HG03064 (cell line): ENCODE results near the gene CDK5RAP3.

Experiments used
- ATAC-seq: cut with Tn5 transposase; IDR thresholded peaks from one replicate; pipeline ENCODE4 v1.9.1; 2021; ENCODE audit warnings: low read depth; ENCODE audit not compliant: unreplicated experiment

CDK5RAP3 gene

DNA sequence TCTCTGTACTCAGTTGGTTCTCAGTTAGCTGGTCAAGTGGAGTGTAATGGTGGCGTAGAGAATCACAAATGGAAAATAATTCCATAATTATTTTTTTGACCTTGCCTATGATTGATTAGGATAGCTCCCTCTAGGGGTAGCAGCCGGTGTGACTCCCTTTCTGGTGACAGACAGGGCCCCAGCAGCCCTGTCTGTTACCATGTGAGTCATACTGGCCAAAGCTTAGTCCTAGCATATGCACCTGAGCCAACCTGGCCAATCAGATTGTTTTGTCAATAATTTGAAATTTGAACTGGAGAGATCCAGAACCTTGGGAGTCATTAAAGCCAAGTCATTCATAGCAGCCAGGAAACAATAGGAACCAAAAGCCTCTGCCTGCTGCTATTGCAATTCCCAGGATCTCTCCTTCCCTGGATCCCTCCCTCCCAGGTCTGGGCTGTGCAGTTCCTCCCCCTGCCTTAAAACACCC, 23.9 kb upstream of the CDK5RAP3 start:
- no peak for ATAC-seq

DNA sequence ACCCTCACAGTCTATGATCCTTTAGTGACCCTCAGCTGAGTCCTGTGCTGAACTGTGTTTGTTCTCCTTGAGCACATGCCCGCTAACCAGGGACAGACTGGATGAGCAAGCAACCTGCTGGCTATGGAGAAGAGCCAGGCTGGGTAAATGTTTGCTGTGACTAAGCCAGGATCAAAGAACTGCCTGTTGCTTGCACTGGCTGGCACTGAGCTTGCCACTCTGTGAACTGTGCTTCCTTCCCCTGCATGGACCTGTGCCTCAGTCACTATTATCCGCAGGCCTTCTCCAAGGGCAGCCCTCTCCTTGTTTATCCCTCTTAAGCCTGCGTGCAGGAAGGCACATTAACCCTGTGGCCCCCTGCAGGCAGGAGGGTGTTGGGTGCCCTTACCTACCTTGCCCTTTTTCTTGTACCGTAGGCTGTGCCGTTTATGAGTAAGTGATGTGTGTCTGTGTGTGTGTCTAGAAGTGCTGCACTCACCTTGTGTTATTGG, 22.2 kb upstream of the CDK5RAP3 start:
- ATAC-seq: no peak

DNA sequence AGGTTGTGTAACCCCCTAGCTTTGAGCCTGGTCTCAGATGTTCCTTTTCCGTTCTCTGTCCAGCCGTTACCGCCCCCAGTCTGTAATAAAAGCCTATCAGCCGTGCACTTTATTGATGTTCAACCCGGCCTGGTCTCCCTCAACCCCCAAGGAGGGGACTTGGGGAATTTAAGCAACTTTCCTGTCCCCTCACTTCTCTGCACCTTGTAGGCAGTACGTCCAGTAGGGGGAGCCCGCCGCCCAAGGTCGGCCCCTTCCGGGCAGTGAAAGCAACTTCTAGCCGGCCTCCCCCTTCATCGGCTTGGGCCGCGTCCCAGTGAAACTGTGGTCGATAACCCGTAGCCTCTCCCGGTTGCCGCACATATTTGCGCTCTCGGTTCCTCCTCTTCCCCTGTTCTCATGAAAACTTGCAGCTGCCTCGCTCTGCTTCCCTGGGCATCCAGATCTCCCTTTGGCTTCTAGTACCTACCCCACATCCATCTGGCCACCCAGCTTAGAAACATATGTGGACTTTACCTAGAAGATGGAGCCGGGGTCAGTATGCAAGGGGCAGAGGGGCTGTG, 21.6 kb upstream of the CDK5RAP3 start:
- peak; percentile 60 for ATAC-seq

DNA sequence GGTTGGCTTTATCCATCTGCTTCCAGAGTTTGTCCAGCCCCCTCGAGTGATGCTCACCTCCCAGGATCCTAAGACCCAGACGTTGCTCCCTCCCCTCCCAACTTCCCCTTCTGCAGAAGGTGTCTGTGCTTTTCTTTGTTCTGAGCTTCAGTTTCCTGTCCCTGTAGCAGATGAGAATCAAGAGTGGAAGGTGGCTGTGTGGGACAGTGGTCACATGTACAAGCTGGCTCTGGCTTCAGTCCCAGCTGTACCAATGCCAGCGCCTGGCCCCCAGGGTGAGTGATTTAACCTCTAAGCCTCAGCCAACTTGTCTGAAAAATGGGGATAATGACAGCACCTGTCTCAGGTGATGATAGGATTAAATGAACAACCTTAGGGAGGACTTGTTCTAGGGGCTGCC, 21.0 kb upstream of the CDK5RAP3 start:
- no peak for ATAC-seq

DNA sequence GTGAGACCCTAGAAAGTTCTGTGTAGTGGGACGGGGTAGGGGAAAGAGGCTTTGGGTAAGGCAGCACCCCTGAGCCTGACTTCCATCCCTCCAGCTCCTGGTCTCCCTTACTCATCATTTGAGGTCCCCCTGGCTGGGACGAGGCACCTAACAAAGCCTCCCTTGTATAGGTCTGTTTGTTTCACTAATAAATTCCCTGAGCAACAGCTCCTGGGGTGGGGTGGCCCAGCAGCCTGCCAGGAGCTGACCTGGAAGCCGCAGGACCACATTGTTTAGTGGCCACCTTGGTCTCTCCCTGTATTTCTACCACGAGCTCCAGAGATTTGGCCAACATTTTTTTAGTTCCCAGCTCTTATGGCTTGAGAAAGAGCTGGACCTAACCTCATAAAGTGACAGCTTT, 20.5 kb upstream of the CDK5RAP3 start:
- ATAC-seq: no peak

DNA sequence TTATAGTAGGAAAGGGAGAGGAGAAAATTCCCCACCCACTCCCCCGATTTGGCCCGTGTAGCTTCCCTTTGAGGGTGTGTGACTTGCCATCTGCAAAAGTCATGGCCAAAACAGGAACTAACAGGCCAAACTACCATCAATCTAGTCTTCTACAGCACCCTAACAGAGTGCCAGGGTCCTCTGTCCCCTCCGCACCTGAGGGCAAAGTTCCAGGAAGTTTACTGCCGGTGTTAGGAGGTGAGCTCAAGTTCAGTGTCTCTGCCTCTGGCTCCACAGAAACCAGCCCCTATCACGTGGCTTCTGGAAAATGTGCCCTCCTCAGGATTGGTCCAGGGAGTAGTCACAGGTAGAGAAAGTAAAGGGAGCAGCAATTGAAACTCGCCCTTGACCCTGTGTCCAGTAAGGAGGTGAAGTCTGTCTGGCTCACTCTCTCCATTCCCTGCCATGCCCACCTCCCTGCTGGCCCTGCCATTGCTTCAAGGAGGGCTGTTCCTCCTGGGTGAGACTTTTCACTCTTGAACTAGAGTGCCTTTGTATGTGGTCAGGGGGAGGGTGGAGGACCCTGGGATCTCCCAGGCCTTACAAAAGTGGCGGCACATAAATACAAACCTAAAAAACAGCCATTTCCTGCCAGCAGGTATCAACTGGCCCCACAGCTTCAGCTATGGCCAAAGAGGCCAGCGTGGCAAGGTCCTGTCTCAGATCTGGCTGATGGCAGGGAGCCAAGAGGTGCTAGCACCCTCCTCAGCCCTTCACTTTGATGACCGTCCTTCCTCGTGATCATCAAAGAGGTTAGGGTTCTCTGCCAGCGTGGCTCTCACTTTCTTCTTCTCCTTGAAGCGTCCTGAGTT, 18.5 kb upstream of the CDK5RAP3 start:
- no peak for ATAC-seq

DNA sequence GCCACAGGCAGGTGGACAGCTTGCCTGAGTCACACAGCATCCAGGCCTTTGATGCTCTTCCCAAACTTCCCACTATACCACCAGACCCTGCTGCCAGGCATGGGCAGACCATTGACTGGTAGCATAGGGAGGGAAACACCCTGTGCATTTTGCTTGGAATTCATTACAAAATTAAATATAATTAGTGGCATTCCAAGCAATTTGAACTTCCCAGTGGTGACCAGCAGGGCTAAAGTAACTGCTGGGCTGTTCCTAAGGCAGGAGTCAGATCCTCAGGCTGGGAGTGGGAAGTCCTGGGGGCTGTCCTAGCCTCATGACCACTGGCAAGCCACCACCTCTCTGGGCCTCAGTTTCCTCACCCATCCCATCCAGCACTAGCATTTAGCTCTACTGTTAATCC, 17.0 kb upstream of the CDK5RAP3 start:
- ATAC-seq: no peak

DNA sequence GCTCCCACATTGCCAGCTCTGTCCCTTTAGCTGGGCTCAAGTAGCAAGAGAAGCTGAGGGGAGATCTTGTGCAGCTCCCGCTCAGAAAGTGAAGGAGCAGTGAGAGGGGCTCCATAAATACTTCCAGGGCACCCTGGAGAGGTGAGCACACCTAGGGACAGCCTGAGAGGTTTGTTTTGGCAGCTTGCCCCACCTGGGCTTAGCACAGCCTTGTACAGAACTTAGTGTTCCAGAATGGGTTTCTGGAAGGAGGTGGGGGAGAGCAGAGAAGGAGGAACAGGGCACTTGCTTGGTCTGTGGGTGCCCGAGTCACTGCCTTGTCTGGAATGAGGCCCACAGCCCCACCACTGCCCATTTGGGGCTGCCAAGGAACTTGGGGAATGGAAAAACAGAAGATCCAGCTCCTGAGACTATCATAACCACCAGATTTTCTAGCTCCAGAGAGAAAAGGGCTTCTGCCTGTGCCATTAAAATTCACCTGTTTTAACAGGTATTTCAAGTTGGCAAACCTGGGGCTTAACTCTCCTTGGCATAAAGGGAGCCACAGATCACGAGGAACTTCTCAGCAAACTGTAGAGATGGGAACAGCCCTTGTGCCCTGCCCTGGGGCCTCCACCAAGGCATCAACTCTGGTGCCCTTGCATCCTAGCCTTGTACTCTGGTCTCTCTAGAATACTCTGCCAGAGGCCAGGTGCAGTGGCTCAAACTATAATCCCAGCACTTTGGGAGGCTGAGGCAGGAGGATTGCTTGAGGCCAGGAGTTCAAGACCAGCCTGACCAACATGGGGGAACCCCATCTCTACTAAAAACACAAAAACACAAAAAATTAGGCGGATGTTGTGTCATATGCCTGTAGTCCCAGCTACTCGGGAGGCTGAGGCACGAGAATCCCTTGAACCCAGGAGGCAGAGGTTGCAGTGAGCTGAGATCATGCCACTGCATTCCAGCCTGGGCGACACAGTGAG, 15.1 kb upstream of the CDK5RAP3 start:
- no peak for ATAC-seq

DNA sequence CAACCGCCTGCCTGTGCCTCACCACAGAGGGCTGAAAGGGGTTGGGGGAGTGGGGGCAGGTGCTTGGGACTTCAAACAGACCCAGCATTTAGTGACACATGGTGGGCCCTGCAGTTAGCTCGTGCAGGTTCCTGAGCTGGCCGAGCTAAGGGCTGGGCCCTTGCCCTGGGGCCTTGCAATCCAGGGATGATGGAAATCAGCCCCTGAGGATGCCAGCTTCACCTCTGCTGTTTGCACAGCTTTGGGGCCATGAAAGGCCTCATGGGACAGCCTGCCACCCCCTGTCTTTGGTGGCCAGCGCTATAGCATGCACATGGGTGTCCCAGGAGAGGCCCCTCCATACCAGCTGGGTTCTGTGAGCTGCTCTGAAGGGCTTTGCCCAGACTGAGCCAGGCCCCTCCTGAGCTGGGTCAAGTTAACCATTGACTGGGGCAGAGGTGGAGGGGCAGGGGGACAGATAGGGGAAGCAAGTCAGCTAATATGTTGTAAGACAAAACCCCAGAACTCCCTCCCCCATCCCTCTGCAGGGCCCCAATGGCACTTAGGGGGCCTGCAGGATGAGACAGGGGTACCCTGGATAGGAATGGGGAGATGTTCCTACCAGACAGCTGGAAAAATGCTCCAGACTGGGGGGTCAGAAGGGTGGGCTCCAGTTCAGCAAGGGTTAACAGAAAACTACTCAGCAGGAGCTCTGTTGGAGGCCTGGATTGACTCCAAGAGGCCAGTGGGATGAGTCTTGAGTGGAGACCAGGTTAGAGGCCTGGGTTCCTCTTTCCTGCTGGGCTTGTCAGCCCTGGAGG, 13.9 kb upstream of the CDK5RAP3 start:
- ATAC-seq: no peak

DNA sequence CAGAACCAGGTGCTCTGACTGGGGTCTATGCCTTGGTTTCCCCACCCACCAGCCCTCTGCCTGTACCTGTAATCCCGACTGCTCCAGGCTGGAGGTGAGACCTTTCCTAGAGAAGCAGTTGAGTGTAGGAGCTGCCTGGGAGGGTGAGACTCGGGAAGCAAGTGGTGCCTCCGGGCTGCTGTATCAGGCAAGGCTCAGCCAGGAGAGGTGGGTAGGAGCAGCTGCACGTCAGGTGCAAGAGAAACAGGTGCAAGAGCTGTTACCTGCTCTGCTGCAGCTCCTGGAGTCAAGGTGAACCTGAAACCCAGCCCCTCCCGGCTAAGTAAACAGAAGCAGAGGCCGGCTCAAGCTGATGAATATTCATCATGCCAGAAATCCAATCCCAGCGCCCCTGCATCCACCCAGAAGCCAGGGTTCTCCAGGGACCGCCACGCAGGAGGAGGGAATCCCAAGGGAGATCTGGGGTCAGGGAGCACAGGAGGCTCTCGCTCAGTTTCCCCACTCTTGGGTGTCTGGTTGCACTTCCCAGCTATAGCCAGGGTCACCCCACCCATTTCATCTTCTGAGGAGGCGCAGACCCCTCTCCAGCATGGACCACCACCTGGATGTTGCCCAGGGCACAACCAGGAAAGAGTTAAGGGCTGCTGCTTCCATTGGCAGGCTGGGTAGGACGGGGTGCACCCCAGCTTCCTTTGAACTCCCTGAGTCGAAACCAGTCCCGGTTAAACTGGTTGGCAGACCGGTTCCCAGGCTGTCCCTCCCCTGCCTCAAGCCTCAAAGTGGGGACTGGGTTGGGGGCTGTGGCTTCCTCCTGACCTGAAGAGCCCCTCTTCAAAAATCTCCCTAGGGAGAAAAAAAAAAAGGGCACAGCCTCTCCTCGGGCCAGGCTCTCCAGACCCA, 13.1 kb upstream of the CDK5RAP3 start, which contains the start of gene PRR15L:
PRR15L (minus strand) TSS at position 293 of the 900 bp plus-strand sequence. CDS start 4,649 bp downstream, outside the sequence.
- no peak for ATAC-seq

DNA sequence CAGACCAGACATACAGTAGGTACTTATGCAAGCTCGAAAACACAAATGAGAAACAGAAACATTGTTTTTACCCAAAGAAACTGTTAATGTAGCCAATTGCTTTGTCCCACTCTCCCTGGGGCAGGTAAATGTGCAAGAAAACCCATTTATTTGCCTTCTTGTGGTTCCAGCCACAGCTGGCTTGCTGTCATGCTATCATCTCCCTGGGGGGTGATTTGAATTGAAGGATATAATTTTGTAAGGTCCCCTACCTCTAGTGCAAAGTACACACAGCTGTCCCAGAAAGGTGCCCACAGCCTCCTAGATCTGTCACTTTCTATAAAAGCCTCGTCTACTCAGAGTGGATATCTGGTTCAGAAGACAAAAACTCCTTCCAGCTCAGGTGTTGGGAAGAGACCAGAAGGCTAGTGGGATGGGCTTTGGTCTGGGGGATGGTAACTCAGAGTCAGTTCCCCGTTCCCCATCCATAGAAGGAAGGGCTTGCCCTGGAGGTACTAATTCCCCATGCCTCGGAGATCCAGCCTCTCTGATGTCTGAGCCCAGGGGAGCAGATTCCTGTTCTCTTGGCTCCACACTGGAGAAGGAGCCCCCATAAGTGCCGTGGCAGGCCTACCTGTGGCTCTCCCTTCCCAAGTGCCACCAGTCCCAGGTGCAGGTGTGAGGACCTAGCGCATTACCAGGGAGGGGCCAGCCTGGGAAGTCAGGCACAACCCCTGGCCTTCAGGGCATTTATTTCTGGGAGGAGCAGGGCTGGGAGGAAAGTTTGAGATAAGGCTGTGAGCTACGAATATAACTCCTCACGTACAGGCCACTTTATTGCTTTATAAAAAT, 10.9 kb upstream of the CDK5RAP3 start:
- no peak for ATAC-seq

DNA sequence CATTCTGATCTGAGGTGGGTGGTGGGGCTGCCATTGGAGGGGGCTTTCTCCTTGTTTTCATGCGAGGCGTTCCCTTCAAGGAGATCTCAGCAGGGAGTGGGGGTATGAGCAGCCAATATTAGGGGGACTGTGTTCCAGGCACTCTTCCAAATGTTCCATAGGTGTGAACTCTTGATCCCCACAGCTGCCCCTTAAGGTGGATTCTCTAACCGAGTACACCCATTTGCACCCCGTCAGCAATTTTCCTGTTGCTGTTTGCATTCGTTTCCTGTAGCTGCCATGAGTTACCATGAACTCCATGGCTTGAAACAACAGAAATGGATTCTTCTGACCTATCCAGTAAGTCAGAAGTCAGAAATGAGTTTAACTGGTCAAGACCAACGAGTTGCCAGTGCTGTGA, 9.5 kb upstream of the CDK5RAP3 start:
- no peak for ATAC-seq

DNA sequence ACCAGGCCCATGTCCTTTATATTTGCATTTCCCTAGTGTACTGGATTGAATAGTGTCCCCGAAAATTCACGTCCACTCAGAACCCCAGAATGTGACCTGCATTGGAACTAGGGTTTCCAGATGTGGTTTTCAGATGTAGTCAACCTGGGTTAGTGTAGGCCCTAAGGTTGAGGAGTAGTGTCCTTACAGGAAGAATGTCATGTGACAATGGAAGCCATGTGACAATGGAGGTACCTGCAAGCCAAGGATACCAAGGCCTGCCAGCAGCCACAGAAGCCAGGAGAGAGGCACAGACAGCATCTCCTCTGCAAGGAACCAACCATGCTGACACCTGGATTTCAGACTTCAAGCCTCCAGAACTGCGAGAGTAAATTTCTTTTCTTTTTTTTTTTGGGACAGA, 8.0 kb upstream of the CDK5RAP3 start:
- no peak for ATAC-seq

DNA sequence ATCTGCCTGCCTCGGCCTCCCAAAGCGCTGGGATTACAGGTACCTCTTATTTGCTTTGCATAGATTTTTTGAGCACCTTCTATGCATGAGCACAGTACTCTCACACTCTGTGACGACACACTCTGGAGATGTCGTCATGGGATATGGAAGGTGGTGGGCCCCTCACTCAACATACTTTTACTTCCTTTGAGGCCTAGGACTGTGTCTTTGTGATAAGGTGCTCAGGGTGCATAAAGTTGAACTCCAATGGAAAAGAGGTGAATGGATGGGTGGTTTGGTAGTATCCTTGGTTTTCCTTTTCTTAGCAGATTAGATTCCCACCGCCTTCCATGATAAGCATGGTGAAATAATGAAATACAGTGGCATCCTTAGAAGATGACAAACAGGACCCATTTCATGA, 6.1 kb upstream of the CDK5RAP3 start:
- no peak for ATAC-seq

DNA sequence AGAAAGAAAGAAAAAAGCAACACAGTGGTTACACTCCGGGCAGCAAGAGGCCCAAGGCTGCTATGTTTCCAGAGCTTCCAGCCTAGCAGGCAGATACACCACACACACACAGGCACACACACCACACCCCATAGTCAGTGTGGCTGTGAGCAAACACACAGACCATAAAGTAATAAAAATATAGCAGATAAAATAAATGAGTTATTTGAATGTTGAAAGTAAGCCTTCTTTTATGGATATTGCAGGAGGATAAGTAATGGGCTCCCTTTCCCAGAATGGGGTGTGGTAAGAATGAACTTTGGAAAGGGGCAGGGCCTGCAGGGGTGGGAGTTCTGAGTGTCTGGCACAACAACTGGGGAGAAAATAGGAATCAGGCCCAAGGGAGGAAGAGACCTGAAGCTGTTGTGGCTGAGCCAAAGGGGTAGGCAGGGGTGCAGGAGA, 4.8 kb upstream of the CDK5RAP3 start:
- ATAC-seq: no peak

DNA sequence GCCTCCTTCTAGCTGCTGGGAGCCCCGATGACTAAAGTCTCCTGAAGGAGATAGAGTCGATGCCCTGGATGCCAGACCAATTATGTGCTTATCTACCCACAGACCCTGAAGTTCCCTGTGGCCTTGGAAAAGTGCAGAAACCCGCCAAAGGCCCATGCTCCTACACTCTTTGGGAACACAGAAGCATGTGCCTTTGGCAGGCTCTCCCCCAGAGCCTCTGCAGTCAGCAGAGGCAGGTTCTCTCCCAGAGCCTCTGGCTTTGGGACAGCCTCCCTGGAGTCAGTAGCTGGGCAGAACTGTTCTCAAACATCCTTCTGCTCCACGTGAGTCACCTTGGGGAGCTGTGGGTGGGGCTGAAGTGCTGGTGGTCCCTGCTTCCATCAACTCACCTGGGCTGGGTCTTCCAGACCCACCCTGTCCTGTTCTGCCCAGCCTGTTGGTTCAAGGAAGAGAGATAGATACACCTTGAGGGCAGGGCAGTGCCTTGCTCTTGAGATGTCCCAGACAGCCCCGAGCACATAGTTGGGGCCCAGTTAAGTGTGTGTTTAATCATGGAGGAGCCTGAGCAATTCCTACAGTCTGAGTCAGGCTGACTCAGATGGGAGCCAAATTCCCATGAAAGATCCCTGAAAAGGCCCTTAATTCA, 3.2 kb upstream of the CDK5RAP3 start:
- no peak for ATAC-seq

DNA sequence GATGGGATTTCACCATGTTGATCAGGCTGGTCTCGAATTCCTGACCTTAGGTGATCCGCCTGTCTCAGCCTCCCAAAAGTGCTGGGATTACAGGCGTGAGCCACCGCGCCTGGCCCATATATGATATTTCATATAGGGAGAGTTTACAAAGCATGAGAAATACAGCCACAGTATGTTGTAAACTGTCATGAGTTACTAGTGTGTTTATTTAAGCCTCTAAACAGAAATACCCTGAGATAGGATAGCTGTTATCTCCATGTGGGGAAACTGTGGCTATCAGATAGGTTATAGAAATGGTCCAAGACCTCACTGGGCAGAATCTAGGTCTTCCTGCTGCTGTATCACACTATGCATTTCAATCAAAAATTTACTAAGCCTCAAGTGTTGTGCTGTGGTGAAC, 2.1 kb upstream of the CDK5RAP3 start:
- no peak for ATAC-seq
